H1 (cell line): Measurements from ENCODE around the gene LYRM7. TPM values are rescaled to one million over a fixed set of nuclear protein-coding genes. Genes with fewer than 3 reads are reported as not detected.

Experiments used
- CTCF ChIA-PET: fragments of 300-600 bp; sonication (Branson Sonifier 250); formaldehyde crosslinking; loops from one replicate; lab custom pipeline; 2021; ENCODE audit not compliant: partially characterized antibody; lab: Charles Lee
- POLR2A ChIA-PET: fragments of 300-600 bp; sonication (Branson Sonifier 250); formaldehyde crosslinking; loops from one replicate; lab custom pipeline; 2021; ENCODE audit warnings: inconsistent platforms; ENCODE audit not compliant: partially characterized antibody; lab: Charles Lee
- DNase-seq, 2 experiments: peaks; one replicate each; pipeline versions ENCODE4 v3.0.0 to v3.0.0-alpha.2; 2010 to 2022; ENCODE audit warnings: low spot score in 2 of 2, low read depth in 1 of 2, mixed read lengths in 1 of 2
- FAIRE-seq: peaks from 2 replicates; lab custom pipeline; 2011; peaks lifted over from hg19 to GRCh38; lab: Jason Lieb, UNC
- H2AFZ ChIP-seq: 2 replicates; pipeline ENCODE4 v1.8.1; 2012; ENCODE audit warnings: low read length, inconsistent platforms
- H2AK5ac ChIP-seq: 2 replicates; pipeline ENCODE4 v1.6.1; 2013; ENCODE audit warnings: low read depth, low read length
- H2BK120ac ChIP-seq: replicated peaks from 2 replicates; pipeline ENCODE3; 2013; ENCODE audit warnings: low read depth, low read length, inconsistent platforms
- H2BK12ac ChIP-seq: 2 replicates; pipeline ENCODE4 v1.6.1; 2013; ENCODE audit warnings: low read depth, low read length
- H2BK15ac ChIP-seq: 2 replicates; pipeline ENCODE4 v1.6.1; 2013; ENCODE audit warnings: low read length
- H2BK20ac ChIP-seq: 2 replicates; pipeline ENCODE4 v1.6.1; 2013; ENCODE audit warnings: low read length
- H2BK5ac ChIP-seq: 2 replicates; pipeline ENCODE4 v1.6.1; 2013; ENCODE audit warnings: low read depth, low read length
- H3K14ac ChIP-seq: 2 replicates; pipeline ENCODE4 v1.6.1; 2013; ENCODE audit warnings: inconsistent platforms; ENCODE audit not compliant: insufficient read length
- H3K18ac ChIP-seq: 2 replicates; pipeline ENCODE4 v1.6.1; 2013; ENCODE audit warnings: low read length; ENCODE audit errors: extremely low read depth
- H3K23ac ChIP-seq: 2 replicates; pipeline ENCODE4 v1.6.1; 2013; ENCODE audit warnings: inconsistent platforms; ENCODE audit not compliant: insufficient read length
- H3K23me2 ChIP-seq: 2 replicates; pipeline ENCODE4 v1.6.1; 2013; ENCODE audit warnings: low read depth, low read length
- H3K27ac ChIP-seq: 2 replicates; pipeline ENCODE4 v1.6.1; 2011; ENCODE audit warnings: low read depth, low read length, inconsistent platforms
- H3K27me3 ChIP-seq, 4 experiments: replicated peaks in 1 of 4; 1 replicate in 1 of 4; 2 replicates in 3 of 4; pipeline versions ENCODE4 v1.6.1 to v1.8.1; 2011 to 2013; ENCODE audit warnings: low read length in 3 of 4, mild to moderate bottlenecking in 3 of 4, inconsistent platforms in 2 of 4, mixed read lengths in 2 of 4, moderate library complexity in 1 of 4; ENCODE audit not compliant: control insufficient read depth in 3 of 4, insufficient read depth in 3 of 4; ENCODE audit errors: extremely low read depth in 1 of 4
- H3K36me3 ChIP-seq, 4 experiments: 2 replicates each; pipeline versions ENCODE4 v1.6.1 to v1.8.1; 2011 to 2013; ENCODE audit warnings: mild to moderate bottlenecking in 4 of 4, low read length in 3 of 4, moderate library complexity in 2 of 4, control low read depth in 1 of 4, inconsistent platforms in 1 of 4; ENCODE audit not compliant: insufficient read depth in 4 of 4, control insufficient read depth in 2 of 4
- H3K4ac ChIP-seq: replicated peaks from 2 replicates; pipeline ENCODE3; 2013; ENCODE audit warnings: low read length, low read depth, mixed read lengths, inconsistent platforms; ENCODE audit not compliant: insufficient read length
- H3K4me1 ChIP-seq, 4 experiments: replicated peaks in 1 of 4; 1 replicate in 1 of 4; 2 replicates in 3 of 4; pipeline versions ENCODE4 v1.6.1 to v1.8.1; 2011 to 2013; ENCODE audit warnings: low read length in 3 of 4, inconsistent platforms in 2 of 4, mixed read lengths in 1 of 4; ENCODE audit not compliant: insufficient read depth in 4 of 4, control insufficient read depth in 3 of 4
- H3K4me2 ChIP-seq, 2 experiments: 2 replicates each; pipeline versions ENCODE4 v1.6.1 to v1.8.1; 2011 to 2013; ENCODE audit warnings: low read depth in 2 of 2, low read length in 2 of 2, control low read depth in 1 of 2, inconsistent platforms in 1 of 2, mild to moderate bottlenecking in 1 of 2; ENCODE audit not compliant: insufficient read depth in 1 of 2
- H3K4me3 ChIP-seq, 4 experiments: fragments of 200-600, 300-600 bp in 1 of 4; sonication (generic), shearing (Covaris generic), sonication (Bioruptor Twin) in 1 of 4; 2 replicates each; pipeline versions ENCODE4 v1.5.1 to v1.8.1; 2011 to 2016; ENCODE audit warnings: low read length in 4 of 4, low read depth in 3 of 4, control low read depth in 2 of 4, inconsistent platforms in 2 of 4, mild to moderate bottlenecking in 2 of 4, mixed read lengths in 1 of 4, moderate library complexity in 1 of 4; ENCODE audit not compliant: insufficient read depth in 2 of 4; ENCODE audit errors: extremely low read depth in 1 of 4
- H3K56ac ChIP-seq: replicated peaks from 2 replicates; pipeline ENCODE3; 2013; ENCODE audit warnings: low read depth, mild to moderate bottlenecking, mixed read lengths, low read length, inconsistent platforms; ENCODE audit not compliant: insufficient read length
- H3K79me1 ChIP-seq: 2 replicates; pipeline ENCODE4 v1.6.1; 2013; ENCODE audit warnings: low read depth, low read length, control low read depth
- H3K79me2 ChIP-seq, 2 experiments: 2 replicates each; pipeline versions ENCODE4 v1.6.1 to v1.8.1; 2012 to 2013; ENCODE audit warnings: low read length in 2 of 2, mild to moderate bottlenecking in 2 of 2, inconsistent platforms in 1 of 2; ENCODE audit not compliant: insufficient read depth in 2 of 2, control insufficient read depth in 1 of 2
- H3K9ac ChIP-seq, 4 experiments: replicated peaks in 1 of 4; 1 replicate in 1 of 4; 2 replicates in 3 of 4; pipeline versions ENCODE4 v1.6.1 to v1.8.1; 2011 to 2013; ENCODE audit warnings: low read depth in 3 of 4, low read length in 3 of 4, control low read depth in 2 of 4, mild to moderate bottlenecking in 2 of 4, moderate library complexity in 2 of 4, inconsistent platforms in 1 of 4; ENCODE audit errors: extremely low read depth in 1 of 4
- H3K9me3 ChIP-seq, 2 experiments: 2 replicates each; pipeline versions ENCODE4 v1.6.1 to v1.8.1; 2012 to 2013; ENCODE audit warnings: mild to moderate bottlenecking in 2 of 2, moderate library complexity in 2 of 2, control low read depth in 1 of 2, inconsistent platforms in 1 of 2, low read depth in 1 of 2, low read length in 1 of 2, mixed read lengths in 1 of 2; ENCODE audit not compliant: insufficient read depth in 2 of 2
- H4K20me1 ChIP-seq, 2 experiments: replicated peaks in 1 of 2; 2 replicates each; pipeline versions ENCODE3 to v1.8.1; 2011 to 2013; ENCODE audit warnings: inconsistent platforms in 2 of 2, low read length in 2 of 2, mild to moderate bottlenecking in 1 of 2; ENCODE audit not compliant: insufficient read depth in 2 of 2, control insufficient read depth in 1 of 2
- H4K5ac ChIP-seq: 2 replicates; pipeline ENCODE4 v1.6.1; 2013; ENCODE audit warnings: low read length, low read depth, mixed read lengths, inconsistent platforms; ENCODE audit not compliant: insufficient read length
- H4K8ac ChIP-seq: 2 replicates; pipeline ENCODE4 v1.8.0; 2013; ENCODE audit warnings: mild to moderate bottlenecking, moderate library complexity, low read length, inconsistent platforms; ENCODE audit not compliant: insufficient read depth; ENCODE audit errors: extremely low read depth
- H4K91ac ChIP-seq: replicated peaks from 2 replicates; pipeline ENCODE3; 2013; ENCODE audit warnings: low read length, mixed read lengths, inconsistent platforms; ENCODE audit not compliant: insufficient read length
- ATF3 ChIP-seq: IDR thresholded peaks from 2 replicates; pipeline ENCODE4 v1.6.1; 2011; ENCODE audit warnings: low read depth, mild to moderate bottlenecking, low read length; ENCODE audit not compliant: insufficient read depth
- BCL11A ChIP-seq, 2 experiments: IDR thresholded peaks; one replicate each; pipeline ENCODE4 v1.6.1; 2011; ENCODE audit warnings: low read depth in 2 of 2, low read length in 2 of 2, mild to moderate bottlenecking in 2 of 2
- CREB1 ChIP-seq: IDR thresholded peaks from 2 replicates; pipeline ENCODE4 v1.6.1; 2012; ENCODE audit warnings: inconsistent platforms
- EZH2 ChIP-seq: fragments of 200-600 bp; sonication (generic); IDR thresholded peaks from 2 replicates; pipeline ENCODE4 v1.7.1; 2012; ENCODE audit warnings: low read depth, mild to moderate bottlenecking, moderate library complexity, low read length, inconsistent platforms; ENCODE audit not compliant: severe bottlenecking
- GTF2F1 ChIP-seq: IDR thresholded peaks from 2 replicates; pipeline ENCODE4 v1.6.1; 2012; ENCODE audit warnings: low read depth, low read length, improper control_type of control experiment, borderline replicate concordance
- HDAC2 ChIP-seq, 2 experiments: fragments of 300-600 bp in 1 of 2; sonication (generic) in 1 of 2; IDR thresholded peaks; 2 replicates each; pipeline ENCODE4 v1.6.1; 2011 to 2012; ENCODE audit warnings: low read depth in 2 of 2, low read length in 2 of 2, mild to moderate bottlenecking in 2 of 2, moderate library complexity in 2 of 2, borderline replicate concordance in 1 of 2, inconsistent platforms in 1 of 2
- KDM1A ChIP-seq: fragments of 200-600, 300-600 bp; sonication (generic); IDR thresholded peaks from 2 replicates; pipeline ENCODE4 v1.7.1; 2016; ENCODE audit warnings: mild to moderate bottlenecking, low read length, borderline replicate concordance
- MAFK ChIP-seq: IDR thresholded peaks from 2 replicates; pipeline ENCODE4 v1.6.1; 2012; ENCODE audit warnings: low read depth, mild to moderate bottlenecking, improper control_type of control experiment, low read length
- NANOG ChIP-seq: IDR thresholded peaks from 2 replicates; pipeline ENCODE4 v1.6.1; 2011; ENCODE audit warnings: low read length, low read depth, mild to moderate bottlenecking, inconsistent platforms; ENCODE audit not compliant: insufficient read depth, poor library complexity, severe bottlenecking
- POLR2AphosphoS5 ChIP-seq: IDR thresholded peaks from 2 replicates; pipeline ENCODE4 v1.6.1; 2011; ENCODE audit warnings: low read depth, low read length
- SP4 ChIP-seq: IDR thresholded peaks from 2 replicates; pipeline ENCODE4 v1.6.1; 2012; ENCODE audit warnings: low read length, inconsistent platforms
- SRF ChIP-seq: IDR thresholded peaks from 2 replicates; pipeline ENCODE4 v1.6.1; 2011; ENCODE audit warnings: mild to moderate bottlenecking, low read depth, low read length, moderate library complexity
- YY1 ChIP-seq: IDR thresholded peaks from 2 replicates; pipeline ENCODE4 v1.6.1; 2011; ENCODE audit warnings: low read depth, mild to moderate bottlenecking, low read length
- WGBS, 2 experiments: shearing (Covaris generic) in 1 of 2; methylation state at CpG; one replicate each; pipeline versions ENCODE4 v1.1.6 to v1.1.7; 2013 to 2015; ENCODE audit warnings: low lambda C conversion rate in 2 of 2, mixed read lengths in 2 of 2, inconsistent platforms in 1 of 2, low coverage in 1 of 2, missing lambda C conversion rate in 1 of 2; ENCODE audit not compliant: insufficient replicate concordance in 2 of 2, insufficient coverage in 1 of 2, insufficient read length in 1 of 2; ENCODE audit errors: extremely low coverage in 1 of 2, missing lambda C conversion rate in 1 of 2; 5-methylcytosine and 5-hydroxymethylcytosine counted together
- polyA plus RNA-seq, 7 experiments: library from polyadenylated mRNA; depleted of rRNA in 3 of 7; stranded (reverse) in 5 of 7; unstranded in 2 of 7; fragments of >200 nt in 5 of 7; fragments of 200-250 nt in 2 of 7; gene quantifications; 1 replicate in 5 of 7; 2 replicates in 1 of 7; 4 replicates in 1 of 7; pipeline versions ENCODE4 v1.2.1 to v1.2.3, GENCODE V29; 2011 to 2013; ENCODE audit warnings: missing spikeins in 2 of 7, mixed read lengths in 2 of 7
- total RNA-seq: library from RNA; stranded (reverse); fragmentation: NEBNext Ultra II Directional; extraction: Animal tissue kit (Norgen Biotek cat#: 25700); gene quantifications from 2 replicates; pipeline ENCODE4 v1.2.1, GENCODE V29; 2021

Gene LYRM7
- total and polyA plus RNA-seq, 2 of the 8 experiments (the other 6 are each of a cell fraction or from before 2014, with no cell fraction given): 1.9 to 12.6 TPM

GRCh38 chr5:131246504-131246903, 75.8 kb downstream of the LYRM7 start:
- Histone ChIP-seq H3K9ac (no peak overlapping the region), H3K27me3 (no peaks in the 10 kb centered on the region), H3K23ac (no peak overlapping the region), H3K4ac (no peak overlapping the region), H2BK15ac (no peak overlapping the region), H3K23me2 (no peaks in the 10 kb centered on the region), H3K36me3 (no peaks in the 10 kb centered on the region), H4K91ac (no peak overlapping the region), H2BK120ac (no peak overlapping the region), H3K14ac (no peak overlapping the region), H3K4me2 (no peak overlapping the region), H2BK20ac (no peak overlapping the region), H2AFZ (no peak overlapping the region), H2BK5ac (no peak overlapping the region), H4K5ac (no peak overlapping the region), H3K4me3 (no peak overlapping the region), H3K27ac (no peak overlapping the region), H4K8ac (no peak overlapping the region), H3K9me3 (no peaks in the 10 kb centered on the region), H2BK12ac (no peak overlapping the region), H3K79me1 (no peaks in the 10 kb centered on the region), H4K20me1 (no peaks in the 10 kb centered on the region), H3K4me1 (no peaks in the 10 kb centered on the region), H3K18ac (no peak overlapping the region), H3K79me2 (no peaks in the 10 kb centered on the region), H2AK5ac (no peak overlapping the region), H3K56ac (no peak overlapping the region)
- DNase-seq (no peak), FAIRE-seq (no peak)
- WGBS, 2 experiments: 97% methylated on average over 4 of the region's 4 CpGs; no CpG with 5 or more reads in 1 of the 2 experiments
- TF ChIP-seq POLR2AphosphoS5 (no peak), NANOG (no peak), MAFK (no peak), KDM1A (no peak), HDAC2 (IDR thresholded peaks at IDR 0.05; ENCODE audit: borderline replicate concordance in 1 of 2, low read depth in 2 of 2, low read length in 2 of 2) (no peak), SP4 (no peak), YY1 (no peak), GTF2F1 (no peak), EZH2 (no peak), SRF (no peak), CREB1 (no peak), ATF3 (no peak), BCL11A (IDR thresholded peaks at IDR 0.05; ENCODE audit: low read depth in 2 of 2, low read length in 2 of 2) (no peak)
- POLR2A ChIA-PET: interaction anchor here (0.6 kb wide), 1 partner anchor 150 kb away, joined by 3 read pairs; no protein-coding TSS in a partner anchor
- CTCF ChIA-PET: no interaction called here
